Measurements from ENCODE around the gene CDYL.

Gene CDYL

GRCh38 chr6:4942673-4943009, 166.4 kb downstream of the CDYL start:
- TF ChIP-seq CTCF (IDR thresholded peaks at IDR 0.05; ENCODE audit: low read length, missing control alignments), result no peak
- no peak overlapping the region for H3K4me3 ChIP-seq (replicated peaks; ENCODE audit: low read depth, low read length)
- no peak for DNase-seq (ENCODE audit: low read depth)

GRCh38 chr6:4943716-4944115, 167.5 kb downstream of the CDYL start:
- no peak for TF ChIP-seq CTCF (IDR thresholded peaks at IDR 0.05; ENCODE audit: low read length, missing control alignments)
- no peak overlapping the region for H3K4me3 ChIP-seq (replicated peaks; ENCODE audit: low read depth, low read length)
- DNase-seq (ENCODE audit: low read depth), result peak; percentile 32

GRCh38 chr6:4944325-4944724, 168.1 kb downstream of the CDYL start:
- no peak for TF ChIP-seq CTCF (IDR thresholded peaks at IDR 0.05; ENCODE audit: low read length, missing control alignments)
- no peak overlapping the region for H3K4me3 ChIP-seq (replicated peaks; ENCODE audit: low read depth, low read length)
- no peak for DNase-seq (ENCODE audit: low read depth)

GRCh38 chr6:4946521-4946920, 170.3 kb downstream of the CDYL start:
- no peak overlapping the region for H3K4me3 ChIP-seq (replicated peaks; ENCODE audit: low read depth, low read length)
- DNase-seq (ENCODE audit: low read depth), result no peak
- TF ChIP-seq CTCF (IDR thresholded peaks at IDR 0.05; ENCODE audit: low read length, missing control alignments), result no peak

GRCh38 chr6:4947716-4948115, 171.5 kb downstream of the CDYL start:
- TF ChIP-seq CTCF (IDR thresholded peaks at IDR 0.05; ENCODE audit: low read length, missing control alignments), result no peak
- no peak overlapping the region for H3K4me3 ChIP-seq (replicated peaks; ENCODE audit: low read depth, low read length)
- no peak for DNase-seq (ENCODE audit: low read depth)

GRCh38 chr6:4948781-4949450, 172.7 kb downstream of the CDYL start:
- TF ChIP-seq CTCF (IDR thresholded peaks at IDR 0.05; ENCODE audit: low read length, missing control alignments), result no peak
- no peak for DNase-seq (ENCODE audit: low read depth)
- H3K4me3 ChIP-seq (replicated peaks; ENCODE audit: low read depth, low read length), result no peak overlapping the region

- H3K4me3 ChIP-seq (replicated peaks; ENCODE audit: low read depth, low read length), result no peak overlapping the region
- TF ChIP-seq CTCF (IDR thresholded peaks at IDR 0.05; ENCODE audit: low read length, missing control alignments), result no peak
- DNase-seq (ENCODE audit: low read depth), result no peak
Measured at GRCh38 chr6:4950076-4950475, 173.9 kb downstream of the CDYL start.

Data from fibroblast of pulmonary artery (primary cell).